Bronchial epithelial cell (primary cell): ENCODE results near the gene TMF1. TPM values are rescaled to one million over a fixed set of nuclear protein-coding genes. Genes with fewer than 3 reads are reported as not detected.

Experiments
- DNase-seq: peaks from one replicate; pipeline ENCODE4 v3.0.0-alpha.2; 2010; ENCODE audit warnings: low read depth
- FAIRE-seq: peaks from 2 replicates; lab custom pipeline; 2011; peaks lifted over from hg19 to GRCh38; lab: Jason Lieb, UNC
- H3K27me3 ChIP-seq: 2 replicates; pipeline ENCODE4 v1.5.1; 2011; ENCODE audit warnings: low read length; ENCODE audit not compliant: control insufficient read depth, insufficient read depth
- H3K36me3 ChIP-seq: 2 replicates; pipeline ENCODE4 v1.5.1; 2011; ENCODE audit warnings: low read length; ENCODE audit not compliant: control insufficient read depth, insufficient read depth
- H3K4me3 ChIP-seq: 2 replicates; pipeline ENCODE4 v1.5.1; 2011; ENCODE audit warnings: mild to moderate bottlenecking, low read depth, low read length, control low read depth
- CTCF ChIP-seq: IDR thresholded peaks from 2 replicates; pipeline ENCODE4 v1.5.1; 2011; ENCODE audit warnings: mild to moderate bottlenecking, moderate library complexity, low read length, control low read depth, inconsistent platforms; ENCODE audit not compliant: insufficient read depth, severe bottlenecking
- total RNA-seq: library from RNA; depleted of rRNA; stranded (reverse); fragments of >200 nt; gene quantifications from 2 replicates; pipeline ENCODE4 v1.2.1, GENCODE V29; 2014

The TMF1 gene
- total RNA-seq, 1 donor from 2014 or later: 21.3 TPM

- TF ChIP-seq CTCF: no peak
- Histone ChIP-seq H3K27me3 (no peaks in the 10 kb centered on the region), H3K4me3 (no peak overlapping the region), H3K36me3 (peaks cover 14% of the 10 kb centered on the region)
- no peak for FAIRE-seq
- no peak for DNase-seq
Observed at GRCh38 chr3:69004138-69004537, 48.0 kb downstream of the TMF1 start.

- FAIRE-seq: no peak
- no peak for TF ChIP-seq CTCF
- Histone ChIP-seq H3K4me3 (no peak overlapping the region), H3K36me3 (peaks cover 19% of the 10 kb centered on the region), H3K27me3 (no peaks in the 10 kb centered on the region)
- no peak for DNase-seq
Observed at GRCh38 chr3:68999605-69000004, 52.5 kb downstream of the TMF1 start.

- no peak for TF ChIP-seq CTCF
- H3K36me3 ChIP-seq: peaks cover 17% of the 10 kb centered on the region
- H3K4me3 ChIP-seq: no peak overlapping the region
- DNase-seq (no peak), FAIRE-seq (no peak)
- no peaks in the 10 kb centered on the region for H3K27me3 ChIP-seq
Observed at GRCh38 chr3:68999158-68999557, 53.0 kb downstream of the TMF1 start.

GRCh38 chr3:68997887-68998286, 54.2 kb downstream of the TMF1 start:
- Histone ChIP-seq H3K36me3 (peaks cover 14% of the 10 kb centered on the region), H3K4me3 (no peak overlapping the region), H3K27me3 (no peaks in the 10 kb centered on the region)
- TF ChIP-seq CTCF: no peak
- DNase-seq (peak; percentile 27), FAIRE-seq (no peak)

- peak; percentile 76 for DNase-seq
- no peak overlapping the region for H3K4me3 ChIP-seq
- H3K36me3 ChIP-seq: peaks cover 13% of the 10 kb centered on the region
- FAIRE-seq: peak; percentile 85
- H3K27me3 ChIP-seq: no peaks in the 10 kb centered on the region
- no peak for TF ChIP-seq CTCF
Observed at GRCh38 chr3:68996356-68996995, 55.7 kb downstream of the TMF1 start.

- Histone ChIP-seq H3K36me3 (peaks cover 14% of the 10 kb centered on the region), H3K4me3 (no peak overlapping the region), H3K27me3 (no peaks in the 10 kb centered on the region)
- no peak for FAIRE-seq
- no peak for DNase-seq
- TF ChIP-seq CTCF: no peak
Observed at GRCh38 chr3:68988740-68989139, 63.4 kb downstream of the TMF1 start.
